Forelimb muscle (tissue), 1 donor: Measurements from ENCODE around the gene XPR1. TPM values are rescaled to one million over a fixed set of nuclear protein-coding genes. Genes with fewer than 3 reads are reported as not detected.
"Not testable (repeated sequence)": the region's sequence is repeated elsewhere in the genome, so short reads cannot be mapped to it uniquely, and the experiment has no call there.

Experiments used
- DNase-seq: peaks from one replicate; pipeline ENCODE4 v3.0.0-alpha.2; 2013; ENCODE audit warnings: low read depth
- polyA plus RNA-seq: library from polyadenylated mRNA; unstranded; fragments of 120-200 nt; gene quantifications from one replicate; pipeline ENCODE4 v1.2.1, GENCODE V29; 2013; ENCODE audit not compliant: insufficient read length

Gene XPR1
- polyA plus RNA-seq, 1 donor: 9.1 TPM

- no peak for DNase-seq
Measured at GRCh38 chr1:180839547-180839946, 207.7 kb downstream of the XPR1 start.

GRCh38 chr1:180841415-180841814 is 209.6 kb downstream of the XPR1 start:
- DNase-seq: no peak

GRCh38 chr1:180842052-180842451 is 210.2 kb downstream of the XPR1 start:
- DNase-seq: no peak

GRCh38 chr1:180842491-180843275 is 210.9 kb downstream of the XPR1 start:
- DNase-seq: no peak

- no peak for DNase-seq
Measured at GRCh38 chr1:180845352-180845751, 213.5 kb downstream of the XPR1 start.

- DNase-seq: no peak
Measured at GRCh38 chr1:180848191-180848590, 216.4 kb downstream of the XPR1 start.

- peak; percentile 13 for DNase-seq
Measured at GRCh38 chr1:180849031-180849775, 217.4 kb downstream of the XPR1 start.

- DNase-seq: no peak
Measured at GRCh38 chr1:180851995-180852887, 220.4 kb downstream of the XPR1 start.

- no peak for DNase-seq
Measured at GRCh38 chr1:180854001-180854400, 222.2 kb downstream of the XPR1 start.

GRCh38 chr1:180854456-180854855 is 222.6 kb downstream of the XPR1 start:
- DNase-seq: no peak

- not testable (repeated sequence) for DNase-seq
Measured at GRCh38 chr1:180857947-180858725, 226.3 kb downstream of the XPR1 start.

GRCh38 chr1:180859306-180859705 is 227.5 kb downstream of the XPR1 start:
- DNase-seq: no peak

GRCh38 chr1:180860535-180860934 is 228.7 kb downstream of the XPR1 start:
- DNase-seq: no peak

GRCh38 chr1:180862305-180862704 is 230.5 kb downstream of the XPR1 start:
- no peak for DNase-seq

GRCh38 chr1:180863158-180863775 is 231.4 kb downstream of the XPR1 start:
- DNase-seq: peak; percentile 24

- DNase-seq: peak; percentile 24
Measured at GRCh38 chr1:180881806-180882509, 250.1 kb downstream of the XPR1 start.

- no peak for DNase-seq
Measured at GRCh38 chr1:180884588-180885300, 252.9 kb downstream of the XPR1 start.

GRCh38 chr1:180886338-180886737 is 254.5 kb downstream of the XPR1 start:
- no peak for DNase-seq

- DNase-seq: no peak
Measured at GRCh38 chr1:180887841-180888240, 256.0 kb downstream of the XPR1 start.
